Suprapubic skin (tissue), 4 donors: ENCODE results near the gene PHETA1.

Source experiments
- CTCF ChIP-seq, 2 donors: fragments of 200-600 bp in 1 of 2; fragments of 450-650 bp in 1 of 2; sonication (generic) in 1 of 2; IDR thresholded peaks; one replicate each; pipeline ENCODE4 v1.5.1; 2016 to 2019; ENCODE audit warnings: antibody characterized with exemption in 2 of 2, mild to moderate bottlenecking in 1 of 2, moderate library complexity in 1 of 2
- POLR2A ChIP-seq, 2 donors: fragments of 450-650 bp; IDR thresholded peaks; one replicate each; pipeline ENCODE4 v1.6.1; 2017; ENCODE audit warnings: antibody characterized with exemption in 2 of 2, mild to moderate bottlenecking in 2 of 2, moderate library complexity in 2 of 2
- POLR2AphosphoS5 ChIP-seq, 3 donors: sonication (generic); formaldehyde crosslinking; IDR thresholded peaks; one replicate each; pipeline ENCODE4 v1.6.1; 2017; ENCODE audit warnings: antibody characterized with exemption in 3 of 3

GRCh38 chr12:111417784-111418593, 49.1 kb upstream of the PHETA1 start:
- TF ChIP-seq CTCF (IDR thresholded peaks at IDR 0.05) (no peak), POLR2A (IDR thresholded peaks at IDR 0.05) (no peak), POLR2AphosphoS5 (IDR thresholded peaks at IDR 0.05) (no peak)
